ENCODE measurements around the gene B3GAT1. TPM values are rescaled to one million over a fixed set of nuclear protein-coding genes. Genes with fewer than 3 reads are reported as not detected.

Gene B3GAT1
- total RNA-seq, 2 donors from 2014 or later = 0.12 to 0.22 TPM

DNA sequence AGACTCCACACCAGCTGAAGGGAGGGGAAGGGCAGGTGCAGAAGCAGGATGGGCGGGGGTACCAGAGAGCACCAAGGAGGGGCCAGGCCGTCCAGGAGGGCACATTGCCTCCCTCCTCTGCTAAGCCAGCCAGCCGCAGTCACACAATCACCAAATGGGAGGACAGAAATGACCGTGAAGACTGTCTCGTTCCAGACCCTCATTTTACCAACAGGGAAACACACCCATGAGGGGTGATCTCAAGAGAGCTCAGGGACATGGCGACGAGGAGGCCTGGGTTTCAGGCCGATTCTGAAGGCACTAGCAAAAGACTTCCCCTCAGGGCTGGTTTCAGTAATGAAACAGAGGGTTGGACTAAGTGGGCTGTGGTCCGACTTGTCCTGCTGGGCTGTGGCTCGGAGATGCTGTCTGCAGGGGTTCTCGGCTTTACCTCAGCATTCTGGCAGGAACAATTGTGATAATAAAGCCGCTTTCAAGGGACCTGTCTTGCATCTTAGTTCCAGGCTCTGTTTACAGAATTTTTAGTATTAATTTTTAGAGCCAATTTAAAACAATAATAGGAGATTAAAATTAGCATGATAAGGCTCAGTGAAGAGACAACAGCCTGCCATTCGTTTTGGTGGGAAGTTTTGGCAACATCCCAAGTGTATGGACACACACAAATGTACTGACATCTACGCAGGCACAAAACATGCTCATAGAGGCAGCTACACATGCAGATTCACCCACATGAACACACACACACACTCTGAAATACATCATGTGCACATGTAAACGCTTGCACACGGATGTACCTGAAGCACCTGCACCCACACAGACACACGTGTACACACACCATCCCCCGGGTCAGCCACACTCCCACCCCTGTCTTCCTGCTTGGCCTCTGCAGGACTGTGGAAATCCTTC is 2.0 kb upstream of the B3GAT1 start:
- ATAC-seq (no peak), DNase-seq (no peak)
- intact Hi-C loops (cut with DNase I, micrococcal nuclease) = no loop called here

GRCh38 chr11:134413043-134413825 is 1.2 kb upstream of the B3GAT1 start:
- no peak for DNase-seq
- intact Hi-C loops (cut with DNase I, micrococcal nuclease) = no loop called here

DNA sequence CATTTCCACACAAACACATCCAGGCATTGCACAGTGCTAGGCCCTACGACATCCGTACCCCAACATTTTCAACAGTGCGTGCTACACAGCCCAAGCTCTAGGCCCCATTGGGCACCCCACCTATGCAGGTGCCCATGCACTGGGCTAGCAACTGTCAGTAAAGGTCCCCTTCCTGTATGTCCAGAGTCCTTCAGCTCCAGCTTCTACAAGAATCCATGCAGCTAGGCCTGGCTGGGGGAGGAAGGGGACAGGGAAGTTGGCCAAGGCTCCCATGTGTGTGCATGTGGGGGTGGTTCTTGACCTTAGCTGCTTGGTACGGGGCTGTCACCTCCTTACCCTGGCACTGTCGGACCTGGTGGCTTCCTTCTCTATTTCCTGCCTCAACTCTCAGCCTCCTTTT is 1.3 kb downstream of the B3GAT1 start:
- intact Hi-C loops (cut with DNase I, micrococcal nuclease) = no loop called here
- ATAC-seq = no peak
- no peak for DNase-seq

More at GRCh38 chr11:134413043-134413825, 1.2 kb upstream of the B3GAT1 start:
- ATAC-seq = no peak

DNA sequence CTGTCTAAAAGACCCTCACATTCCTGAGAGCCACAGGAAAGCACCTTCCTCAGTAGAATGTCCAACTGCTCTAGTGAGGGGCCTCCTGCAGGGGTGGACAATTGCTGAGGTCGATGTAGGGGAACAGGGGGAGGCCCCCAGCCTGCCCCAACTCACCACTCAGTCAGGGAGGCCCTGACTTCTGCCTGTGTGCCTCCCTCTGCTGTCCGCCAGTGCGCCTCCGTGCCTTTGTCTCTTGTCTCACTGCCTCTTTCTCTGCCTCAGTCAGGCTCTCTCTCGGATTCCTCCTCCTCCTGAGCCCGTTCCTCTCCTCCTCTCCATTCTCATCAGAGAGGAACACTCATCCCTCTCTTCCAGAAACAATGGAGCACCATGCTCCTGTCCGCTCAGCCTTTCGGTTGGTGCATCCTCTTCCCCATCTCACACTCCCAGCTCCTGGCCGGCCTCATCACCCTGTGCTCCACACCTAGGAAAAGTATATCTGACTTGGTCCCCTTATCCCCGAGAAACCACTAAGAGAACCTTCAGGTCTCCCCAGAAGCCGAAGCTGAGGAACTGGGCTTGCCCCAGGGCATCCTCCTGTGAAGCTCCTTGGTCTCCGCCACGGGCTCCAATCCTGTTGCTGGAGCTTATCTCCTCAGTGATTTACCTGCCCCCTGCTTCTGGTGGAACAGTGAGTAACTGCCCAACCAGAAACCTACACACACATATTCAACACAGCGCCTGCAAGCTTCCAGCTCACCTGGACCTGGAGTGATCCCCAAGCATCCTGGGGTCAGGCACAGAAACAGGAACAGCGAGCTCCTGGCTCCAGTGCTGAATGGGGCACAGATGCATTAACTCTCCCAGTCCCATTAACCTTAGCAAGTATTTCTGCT is 2.3 kb downstream of the B3GAT1 start:
- ATAC-seq (no peak), DNase-seq (no peak)
- intact Hi-C loops (cut with DNase I, micrococcal nuclease) = no loop called here

GRCh38 chr11:134407923-134408322 is 4.1 kb downstream of the B3GAT1 start:
- intact Hi-C loops (cut with DNase I, micrococcal nuclease) = no loop called here
- DNase-seq (no peak), ATAC-seq (no peak)

DNA sequence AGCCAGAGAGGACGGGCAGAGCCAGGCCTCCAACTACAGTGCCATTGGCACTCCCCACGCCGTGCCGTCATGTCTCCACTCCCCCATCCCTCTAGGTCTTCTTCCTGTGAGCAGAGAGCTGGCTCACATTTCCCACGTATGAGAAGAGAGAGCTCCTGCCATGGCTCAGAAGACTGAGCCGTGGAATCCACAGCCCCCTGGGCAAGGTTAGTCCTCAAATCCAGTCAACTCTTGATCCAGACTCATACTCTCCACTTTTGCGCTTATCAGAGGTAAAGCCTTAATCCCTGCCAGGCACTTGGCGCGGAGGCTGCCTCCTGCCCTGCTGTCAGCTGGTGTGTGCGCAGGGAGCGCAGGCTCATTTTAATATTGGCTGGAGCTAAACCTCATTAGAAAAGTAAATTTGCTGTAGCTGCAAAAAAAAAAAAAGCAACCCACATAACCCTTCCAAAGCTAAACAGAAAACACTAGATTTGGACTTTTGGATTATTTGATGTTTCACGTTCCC is 4.7 kb downstream of the B3GAT1 start:
- ATAC-seq (no peak), DNase-seq (no peak)
- intact Hi-C loops (cut with DNase I, micrococcal nuclease) = no loop called here

DNA sequence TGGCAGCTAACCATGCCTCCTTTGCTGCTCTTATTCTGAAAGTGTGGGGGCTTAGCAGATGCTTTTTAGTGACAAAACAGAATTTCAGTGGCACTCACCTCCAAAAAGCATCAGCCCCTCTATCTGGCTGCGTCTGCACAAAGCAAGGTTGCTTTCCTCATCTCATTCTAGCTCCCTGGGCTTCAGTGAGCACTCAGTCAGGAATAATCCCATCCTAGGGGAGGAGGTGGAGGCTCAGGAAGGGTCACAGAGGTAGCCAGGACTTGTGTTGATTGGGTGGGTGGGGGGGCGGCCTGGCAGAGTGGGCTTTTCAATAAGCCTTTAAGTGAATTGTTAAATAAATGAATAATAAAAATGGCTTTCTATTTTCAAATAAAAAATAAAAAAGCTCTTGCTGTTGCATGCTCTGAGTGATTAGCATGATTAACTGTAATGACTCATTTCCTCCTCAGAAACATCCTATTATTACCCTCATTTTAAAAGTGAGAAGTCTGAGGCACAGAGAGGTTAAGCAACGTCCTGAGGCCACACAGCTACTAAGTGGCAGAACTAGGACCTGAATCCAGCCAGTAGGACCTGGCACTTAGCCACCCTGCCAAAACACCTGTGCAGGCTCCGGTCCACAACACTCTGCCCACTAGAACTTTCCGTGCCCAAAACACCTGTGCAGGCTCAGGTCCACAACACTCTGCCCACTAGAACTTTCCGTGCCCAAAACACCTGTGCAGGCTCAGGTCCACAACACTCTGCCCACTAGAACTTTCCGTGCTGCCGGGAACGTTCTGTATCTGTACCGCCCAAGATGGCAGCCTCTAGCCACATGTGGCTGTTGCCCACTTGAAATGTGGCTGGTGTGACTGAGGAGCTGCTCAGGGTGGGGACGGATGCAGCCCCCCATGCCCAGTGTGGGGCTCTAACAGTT is 5.5 kb downstream of the B3GAT1 start:
- intact Hi-C loops (cut with DNase I, micrococcal nuclease) = no loop called here
- no peak for ATAC-seq
- no peak for DNase-seq

GRCh38 chr11:134405841-134406240 is 6.2 kb downstream of the B3GAT1 start:
- DNase-seq (no peak), ATAC-seq (no peak)
- intact Hi-C loops (cut with DNase I, micrococcal nuclease) = no loop called here

- DNase-seq = no peak
Measured at GRCh38 chr11:134405436-134405835, 6.6 kb downstream of the B3GAT1 start.

DNA sequence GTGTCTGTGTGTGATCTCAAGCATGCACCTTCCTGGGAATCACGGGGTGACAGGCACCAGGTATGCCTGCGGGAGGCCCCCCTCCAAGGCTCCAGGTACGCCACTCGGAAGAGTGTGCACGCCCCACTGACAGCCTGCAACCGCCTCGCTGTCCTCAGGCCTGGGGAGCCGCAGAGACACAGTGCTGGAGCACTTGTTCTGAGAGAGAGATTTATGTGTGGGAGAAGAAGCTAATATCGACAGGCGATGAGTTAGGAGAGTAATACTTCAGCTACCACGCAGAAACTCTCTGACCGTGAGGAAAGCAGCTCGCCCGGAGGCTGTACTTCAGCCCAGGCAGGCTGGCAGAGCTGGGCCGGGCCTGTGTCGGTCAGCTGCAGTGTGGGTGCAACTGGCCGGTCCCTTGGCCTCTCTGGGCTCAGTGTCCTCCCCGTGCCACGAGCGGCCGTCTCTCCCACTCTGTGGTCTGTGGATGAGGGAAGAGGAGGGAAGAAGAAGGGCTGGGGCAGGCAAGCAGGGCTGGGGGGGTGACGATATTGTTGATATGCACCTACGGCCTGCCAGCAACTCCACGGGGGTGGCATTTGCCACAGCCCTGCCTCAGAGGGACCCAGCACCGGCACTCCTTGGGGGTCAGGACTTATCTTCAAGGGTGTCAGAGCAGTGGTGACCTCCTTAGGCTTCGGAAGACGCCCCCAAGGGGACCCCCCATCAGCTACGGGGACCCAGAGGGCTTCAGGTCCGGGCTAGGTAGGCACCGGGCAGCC is 7.3 kb downstream of the B3GAT1 start:
- no peak for ATAC-seq
- intact Hi-C loops (cut with DNase I, micrococcal nuclease) = no loop called here
- DNase-seq = no peak

More at GRCh38 chr11:134405436-134405835, 6.6 kb downstream of the B3GAT1 start:
- no peak for ATAC-seq
- intact Hi-C loops (cut with DNase I, micrococcal nuclease) = no loop called here

GRCh38 chr11:134402910-134403309 is 9.1 kb downstream of the B3GAT1 start:
- intact Hi-C loops (cut with DNase I, micrococcal nuclease) = no loop called here
- no peak for DNase-seq
- no peak for ATAC-seq

- ATAC-seq (no peak), DNase-seq (no peak)
- intact Hi-C loops (cut with DNase I, micrococcal nuclease) = no loop called here
Measured at GRCh38 chr11:134401825-134402809, 9.9 kb downstream of the B3GAT1 start.

- ATAC-seq = no peak
- intact Hi-C loops (cut with DNase I, micrococcal nuclease) = no loop called here
- DNase-seq = no peak
Measured at GRCh38 chr11:134399996-134400395, 12.0 kb downstream of the B3GAT1 start.

DNA sequence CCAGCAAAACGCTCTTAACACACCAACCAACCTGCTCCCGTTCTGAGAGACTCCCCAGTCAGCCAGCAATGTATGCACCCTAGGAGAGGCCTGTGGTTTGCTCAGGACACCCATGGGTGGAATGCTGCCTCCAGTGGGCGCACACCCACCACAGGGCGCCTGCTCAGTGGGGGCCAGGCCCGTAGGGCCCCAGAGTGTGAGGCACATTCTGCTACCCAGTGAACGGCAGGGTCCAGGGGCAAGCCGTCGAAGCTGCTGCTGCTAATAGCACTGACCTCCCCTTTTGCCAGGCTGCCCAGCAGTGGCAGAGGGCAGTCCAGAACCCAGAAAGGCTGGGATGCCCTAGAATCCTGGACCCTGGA is 12.8 kb downstream of the B3GAT1 start:
- intact Hi-C loops (cut with DNase I, micrococcal nuclease) = no loop called here
- no peak for ATAC-seq
- DNase-seq = no peak

- intact Hi-C loops (cut with DNase I, micrococcal nuclease) = no loop called here
- DNase-seq (no peak), ATAC-seq (no peak)
Measured at GRCh38 chr11:134398644-134399292, 13.3 kb downstream of the B3GAT1 start.

DNA sequence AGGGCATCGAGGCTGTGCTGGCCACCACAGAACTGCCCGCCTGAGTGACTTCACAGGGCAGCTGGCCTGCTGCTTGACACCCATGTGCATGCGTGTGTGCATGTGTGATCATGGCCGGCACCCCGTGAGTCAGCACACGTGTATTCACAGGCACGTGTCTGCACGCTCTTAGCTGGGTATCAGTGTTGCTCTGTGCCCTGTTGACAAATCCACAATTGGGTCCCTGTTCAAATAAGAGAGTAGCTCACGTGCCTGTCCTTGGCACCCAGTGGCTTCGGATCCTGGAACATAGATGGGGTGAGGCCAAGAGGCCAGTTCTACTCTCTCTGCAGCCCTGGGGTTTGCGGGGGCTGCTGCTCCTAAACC is 14.0 kb downstream of the B3GAT1 start:
- intact Hi-C loops (cut with DNase I, micrococcal nuclease) = no loop called here
- ATAC-seq (no peak), DNase-seq (no peak)

All from left colon (tissue), 2 donors.